D341Med (cell line): Measurements from ENCODE around the gene RAB30.
A peak's percentile ranks its signal among the peaks of the same experiment; 100 is the strongest.
"Not testable (repeated sequence)": the region's sequence is repeated elsewhere in the genome, so short reads cannot be mapped to it uniquely, and the experiment has no call there.

Source experiments
- DNase-seq: peaks from one replicate; pipeline ENCODE4 v3.0.0; 2012; ENCODE audit warnings: low spot score

RAB30 gene

DNA sequence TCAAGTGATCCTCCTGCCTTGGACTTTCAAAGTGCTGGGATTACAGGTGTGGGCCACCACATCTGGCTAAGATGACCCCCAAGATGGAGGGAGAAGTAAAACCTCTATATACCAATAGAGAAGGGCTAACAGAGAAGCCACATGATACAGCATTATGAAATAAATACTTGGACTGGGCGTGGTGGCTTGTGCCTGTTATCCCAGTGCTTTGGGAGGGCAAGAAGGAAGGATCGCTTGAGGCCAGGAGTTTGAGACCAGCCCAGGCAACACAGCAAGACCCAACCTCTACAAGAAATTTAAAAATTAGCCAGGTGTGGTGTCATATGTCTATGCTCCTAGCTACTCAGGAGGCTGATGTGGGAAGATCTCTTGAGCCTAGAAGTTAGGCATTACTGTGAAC, 61.7 kb downstream of the RAB30 start:
- no peak for DNase-seq

DNA sequence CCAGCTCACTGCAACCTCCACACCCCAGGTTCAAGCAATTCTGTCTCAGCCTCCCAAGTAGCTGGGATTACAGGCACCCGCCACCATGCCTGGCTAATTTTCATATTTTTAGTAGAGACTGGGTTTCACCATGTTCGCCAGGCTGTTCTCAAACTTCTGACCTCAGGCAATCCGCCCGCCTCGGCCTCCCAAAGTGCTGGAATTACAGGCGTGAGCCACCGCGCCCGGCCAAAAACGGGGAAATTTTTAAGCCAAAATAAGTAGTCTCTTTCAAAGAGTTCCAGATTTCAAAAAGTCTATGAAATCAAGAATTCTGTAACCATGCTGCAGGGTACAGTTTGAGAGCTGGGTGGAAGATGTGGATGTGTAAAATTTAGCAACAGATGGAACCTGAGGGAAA, 62.6 kb downstream of the RAB30 start:
- DNase-seq = not testable (repeated sequence)

GRCh38 chr11:83008581-83008923, 63.1 kb downstream of the RAB30 start:
- no peak for DNase-seq

GRCh38 chr11:83007909-83008580, 63.7 kb downstream of the RAB30 start:
- peak; percentile 82 for DNase-seq

- no peak for DNase-seq
Observed at GRCh38 chr11:83007477-83007876, 64.2 kb downstream of the RAB30 start.

- no peak for DNase-seq
Observed at GRCh38 chr11:83006877-83007330, 64.8 kb downstream of the RAB30 start.

- DNase-seq = no peak
Observed at GRCh38 chr11:83004746-83005556, 66.7 kb downstream of the RAB30 start.

GRCh38 chr11:83002522-83002921, 69.2 kb downstream of the RAB30 start:
- DNase-seq = no peak

GRCh38 chr11:83002053-83002452, 69.6 kb downstream of the RAB30 start:
- no peak for DNase-seq

DNA sequence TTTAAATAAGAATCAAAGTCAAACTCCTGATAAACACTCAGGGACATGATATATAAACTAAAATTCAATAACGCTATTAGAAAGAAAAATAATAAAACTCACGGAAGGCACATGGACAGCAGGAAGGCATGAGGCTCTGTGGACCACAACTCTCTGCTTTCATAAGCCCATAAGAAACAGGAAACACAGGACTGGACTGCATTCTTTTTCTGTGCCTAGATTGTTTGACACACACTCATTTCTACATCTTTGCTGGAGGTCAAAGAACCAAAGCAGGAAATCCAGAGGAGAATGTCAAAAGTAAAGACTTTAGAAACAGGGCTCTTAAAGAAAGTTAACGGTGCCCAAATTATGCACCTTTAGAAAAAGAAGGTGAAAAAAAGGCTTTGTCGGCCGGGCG, 71.3 kb downstream of the RAB30 start:
- DNase-seq = no peak

DNA sequence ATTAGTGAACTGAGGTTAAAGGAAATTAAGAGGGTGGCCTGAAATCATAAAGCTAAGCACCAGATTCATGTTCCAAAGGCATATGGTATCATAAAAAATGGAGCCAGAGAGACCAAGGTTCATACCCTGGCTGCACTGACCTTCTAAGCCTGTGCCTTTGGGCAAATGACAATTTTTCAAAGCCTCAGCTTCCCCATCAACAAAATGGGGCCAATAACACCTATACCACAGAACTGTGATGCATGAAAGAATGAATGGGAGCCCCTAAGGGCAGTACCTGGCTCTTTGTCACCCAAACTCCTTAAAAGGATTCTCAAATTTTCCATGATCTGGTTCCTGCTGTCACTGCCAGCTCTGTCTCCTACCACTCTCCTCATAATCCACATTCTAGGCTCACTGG, 72.5 kb downstream of the RAB30 start:
- DNase-seq = no peak

GRCh38 chr11:82998697-82999096, 73.0 kb downstream of the RAB30 start:
- DNase-seq = no peak

GRCh38 chr11:82996966-82997606, 74.6 kb downstream of the RAB30 start:
- no peak for DNase-seq

DNA sequence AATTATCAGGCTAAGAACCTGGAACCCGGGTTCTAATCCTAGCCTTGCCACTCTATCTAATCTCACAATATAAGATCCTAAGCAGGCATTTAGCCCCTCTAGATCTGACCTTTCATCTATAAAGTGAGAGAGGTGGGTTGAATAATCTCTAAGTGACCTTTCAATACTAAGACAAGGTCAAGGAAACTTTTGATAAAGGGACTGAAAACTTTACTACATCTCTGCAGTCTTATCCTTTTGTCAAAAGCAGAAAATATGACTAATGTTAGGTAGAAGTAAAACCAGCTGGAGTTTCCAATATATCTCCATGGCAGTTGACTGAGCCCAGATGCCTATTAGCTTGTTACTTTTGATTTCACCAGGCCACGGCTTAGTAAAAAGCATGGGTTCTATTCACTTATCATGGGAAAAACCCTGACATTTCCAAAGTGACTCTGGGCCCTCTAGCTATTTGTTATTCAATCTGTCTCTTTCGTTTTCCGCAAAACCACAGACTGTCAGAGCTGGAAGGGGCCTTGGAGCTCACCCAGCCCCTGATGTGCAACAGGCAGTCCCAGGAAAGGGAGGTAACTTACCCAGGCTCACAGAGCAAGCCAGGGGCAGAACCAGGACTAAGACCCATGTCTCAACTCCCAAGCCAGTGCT, 75.8 kb downstream of the RAB30 start:
- DNase-seq = no peak

- DNase-seq = no peak
Observed at GRCh38 chr11:82995235-82995634, 76.5 kb downstream of the RAB30 start.

- DNase-seq = no peak
Observed at GRCh38 chr11:82994604-82995230, 77.0 kb downstream of the RAB30 start.

GRCh38 chr11:82992223-82992622, 79.5 kb downstream of the RAB30 start:
- DNase-seq = no peak

- no peak for DNase-seq
Observed at GRCh38 chr11:82989628-82990404, 81.9 kb downstream of the RAB30 start.

GRCh38 chr11:82988936-82989627, 82.6 kb downstream of the RAB30 start:
- no peak for DNase-seq

- no peak for DNase-seq
Observed at GRCh38 chr11:82987997-82988396, 83.7 kb downstream of the RAB30 start.

DNA sequence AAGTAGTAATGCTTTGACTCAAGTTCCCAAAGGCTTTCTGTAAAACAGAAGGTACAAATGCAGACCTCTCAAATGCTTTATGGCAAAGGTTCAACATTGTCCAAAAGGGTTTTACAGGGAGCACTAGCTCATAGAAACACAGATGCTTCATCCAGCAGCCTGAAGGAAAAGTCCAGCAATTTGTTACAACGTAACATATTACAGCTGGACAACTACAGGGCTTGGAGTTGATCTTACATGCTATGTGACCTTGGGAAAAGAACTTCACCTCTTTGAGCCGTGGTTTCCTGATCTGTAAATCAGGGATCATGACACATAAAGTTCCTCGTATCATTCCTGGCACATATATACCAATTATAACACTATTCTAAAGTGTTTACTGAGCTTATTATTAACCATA, 85.3 kb downstream of the RAB30 start:
- DNase-seq = no peak
